NCI-H1092 treated with DMSO at 0.1 percent for 48 hours (cell line): ENCODE results near the gene LDLRAD4.

Experiments used
- DNase-seq: peaks from one replicate; lab custom pipeline; 2025; lab: John Stamatoyannopoulos, UW

Gene LDLRAD4

GRCh38 chr18:13447621-13448334 is 229.2 kb downstream of the LDLRAD4 start:
- DNase-seq, result peak; percentile 71

DNA sequence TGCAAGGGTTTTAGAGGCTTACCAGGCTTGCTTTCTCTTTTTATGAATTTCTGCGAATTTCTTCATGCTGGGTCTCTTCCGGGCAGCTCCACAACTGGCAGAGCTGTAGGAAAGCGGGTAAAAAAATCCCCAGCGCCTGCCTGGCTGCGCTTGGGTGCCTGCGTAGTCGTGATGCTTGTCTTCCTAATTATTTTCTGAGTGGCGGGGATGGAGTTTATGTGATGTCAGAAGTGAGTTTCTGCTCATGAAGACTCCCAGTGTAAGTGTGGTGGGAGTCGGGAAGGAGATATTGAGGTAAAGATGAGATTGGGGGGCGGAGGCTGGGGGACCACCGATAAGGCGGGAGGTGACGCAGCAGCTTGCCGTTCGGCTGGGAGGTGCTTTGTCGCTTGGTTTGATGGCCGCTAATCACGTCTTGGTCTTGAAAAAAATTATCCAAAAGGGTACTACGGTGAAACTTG is 229.8 kb downstream of the LDLRAD4 start:
- no peak for DNase-seq

GRCh38 chr18:13449651-13450050 is 231.1 kb downstream of the LDLRAD4 start:
- DNase-seq, result no peak

- DNase-seq, result no peak
Observed at GRCh38 chr18:13450289-13451212, 232.0 kb downstream of the LDLRAD4 start.

DNA sequence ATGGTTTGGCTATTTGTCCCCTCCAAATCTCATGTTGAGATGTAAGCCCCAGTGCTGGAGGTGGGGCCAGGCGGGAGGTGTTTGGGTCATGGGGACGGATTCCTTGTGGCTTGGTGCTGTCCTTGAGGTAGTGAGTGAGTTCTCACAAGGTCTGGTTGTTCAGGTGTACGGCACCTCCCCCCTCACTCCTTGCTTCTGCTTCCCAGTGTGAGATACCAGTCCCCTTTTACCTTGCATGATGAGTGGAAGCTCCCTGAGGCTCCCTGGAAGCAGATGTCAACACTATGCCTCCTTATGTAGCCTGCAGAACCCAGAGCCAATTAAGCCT is 232.6 kb downstream of the LDLRAD4 start:
- DNase-seq, result no peak

GRCh38 chr18:13451661-13452387 is 233.3 kb downstream of the LDLRAD4 start:
- no peak for DNase-seq

GRCh38 chr18:13452388-13452811 is 233.8 kb downstream of the LDLRAD4 start:
- no peak for DNase-seq

DNA sequence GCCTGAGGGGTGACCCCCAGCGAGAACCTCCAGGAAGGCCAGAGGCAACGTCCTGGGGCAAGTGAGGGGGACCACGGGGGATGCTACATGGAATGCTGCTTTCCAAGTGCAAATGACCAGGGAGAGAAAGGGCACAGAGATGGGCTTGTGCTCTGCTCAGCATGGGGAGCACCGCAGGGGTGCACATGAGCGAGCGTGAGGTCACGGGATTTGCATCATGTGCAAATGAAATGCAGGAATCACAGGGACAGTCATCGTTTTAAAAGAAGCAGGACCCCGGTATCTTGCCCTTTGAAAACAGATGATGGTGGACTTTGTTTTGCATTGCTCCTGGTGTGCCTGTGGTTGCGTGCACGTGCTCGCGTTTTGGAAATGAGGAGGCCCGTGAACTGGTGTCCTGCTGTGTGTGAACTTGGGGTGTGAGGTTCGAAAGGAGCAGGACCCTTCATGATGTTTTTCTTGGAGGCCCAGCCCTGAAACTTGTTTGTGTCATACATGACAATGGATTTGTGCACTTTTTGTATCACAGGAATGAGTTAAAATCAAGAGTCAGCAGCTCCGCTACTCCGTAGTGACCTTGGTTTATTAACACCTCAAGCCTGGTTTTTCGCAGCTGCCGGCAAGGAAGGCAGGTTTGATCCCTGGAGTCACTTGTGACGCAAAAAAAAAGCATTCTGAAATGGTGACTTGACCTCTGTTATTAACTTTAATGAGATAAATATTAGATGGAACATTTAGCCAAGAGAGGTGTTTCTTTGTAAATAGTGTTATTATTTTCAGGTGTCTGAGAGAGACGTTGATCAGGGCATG is 234.5 kb downstream of the LDLRAD4 start:
- DNase-seq, result no peak

DNA sequence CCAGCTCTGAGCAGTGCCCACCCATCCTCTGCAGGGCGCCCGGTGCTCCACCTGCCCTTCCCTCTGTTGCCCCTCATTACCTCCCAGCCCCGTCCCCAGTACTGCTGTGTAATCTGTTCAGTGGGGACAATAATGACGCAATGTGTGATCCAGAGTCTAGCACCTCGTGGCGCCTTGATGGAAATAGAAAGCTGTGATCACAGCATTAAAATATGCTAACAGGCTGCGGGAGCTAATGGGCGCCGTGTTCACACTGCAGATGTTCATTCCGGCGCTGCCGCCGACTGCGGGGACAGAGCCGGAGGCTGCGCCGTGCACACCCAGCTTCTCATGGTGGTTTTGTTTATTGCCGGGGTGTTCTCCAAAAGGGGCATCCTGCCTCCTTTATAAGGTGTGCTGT is 235.2 kb downstream of the LDLRAD4 start:
- DNase-seq, result no peak

GRCh38 chr18:13454363-13455150 is 236.0 kb downstream of the LDLRAD4 start:
- no peak for DNase-seq

GRCh38 chr18:13455471-13455870 is 236.9 kb downstream of the LDLRAD4 start:
- no peak for DNase-seq

GRCh38 chr18:13455960-13456481 is 237.5 kb downstream of the LDLRAD4 start:
- DNase-seq, result no peak

GRCh38 chr18:13456736-13457271 is 238.2 kb downstream of the LDLRAD4 start:
- DNase-seq, result no peak

- no peak for DNase-seq
Observed at GRCh38 chr18:13457327-13457726, 238.8 kb downstream of the LDLRAD4 start.

DNA sequence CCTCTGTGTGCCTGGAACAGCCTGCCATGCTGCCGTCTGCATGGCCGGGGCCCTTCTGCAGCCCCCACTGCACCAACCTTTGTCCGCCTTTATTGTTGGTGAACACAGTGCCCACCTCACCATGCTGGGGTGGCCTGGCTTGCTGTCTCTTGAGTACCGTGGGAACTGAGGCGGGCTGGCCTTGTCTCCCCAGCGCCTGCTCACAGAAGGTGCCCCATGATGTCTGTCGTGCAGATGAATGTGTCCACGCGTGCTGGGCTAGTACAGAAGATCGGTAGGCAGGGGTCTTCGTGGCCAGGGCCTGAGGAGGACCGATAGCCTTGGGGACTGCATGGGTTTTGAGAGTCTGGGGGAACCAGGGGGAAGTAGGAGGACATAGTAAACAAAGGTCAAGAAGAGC is 242.4 kb downstream of the LDLRAD4 start:
- no peak for DNase-seq

- peak; percentile 11 for DNase-seq
Observed at GRCh38 chr18:13461469-13461868, 242.9 kb downstream of the LDLRAD4 start.

- no peak for DNase-seq
Observed at GRCh38 chr18:13461936-13462335, 243.4 kb downstream of the LDLRAD4 start.

- no peak for DNase-seq
Observed at GRCh38 chr18:13462686-13463085, 244.1 kb downstream of the LDLRAD4 start.

GRCh38 chr18:13463526-13464210 is 245.1 kb downstream of the LDLRAD4 start:
- no peak for DNase-seq
